IPS DF 6.9 (cell line): Measurements from ENCODE around the gene SLC30A2.

Source experiments
- DNase-seq: peaks from one replicate; pipeline ENCODE4 v3.0.0-alpha.2; 2013; ENCODE audit warnings: low read depth, low spot score
- H3K27ac ChIP-seq: one replicate; pipeline ENCODE4 v1.5.1; 2013; ENCODE audit warnings: low read length, control low read depth
- H3K27me3 ChIP-seq: 2 replicates; pipeline ENCODE4 v1.6.1; 2013; ENCODE audit warnings: mild to moderate bottlenecking, low read length; ENCODE audit not compliant: control insufficient read depth, insufficient read depth
- H3K36me3 ChIP-seq: 2 replicates; pipeline ENCODE4 v1.6.1; 2013; ENCODE audit warnings: low read length; ENCODE audit not compliant: control insufficient read depth, insufficient read depth
- H3K4me1 ChIP-seq: 2 replicates; pipeline ENCODE4 v1.6.1; 2013; ENCODE audit warnings: low read length; ENCODE audit not compliant: control insufficient read depth, insufficient read depth
- H3K4me3 ChIP-seq: 2 replicates; pipeline ENCODE4 v1.5.1; 2013; ENCODE audit warnings: mild to moderate bottlenecking, low read length
- H3K9me3 ChIP-seq: 2 replicates; pipeline ENCODE4 v1.6.1; 2013; ENCODE audit warnings: low read length, inconsistent platforms; ENCODE audit not compliant: control insufficient read depth, insufficient read depth
- whole genome bisulfite sequencing: extraction: QIAGEN DNeasy Blood & Tissue Kit; methylation state at CpG from one replicate; pipeline ENCODE4 v1.1.7; 2013; ENCODE audit warnings: mixed read lengths, missing lambda C conversion rate; ENCODE audit not compliant: insufficient read length, insufficient coverage; 5-methylcytosine and 5-hydroxymethylcytosine counted together

The SLC30A2 gene

DNA sequence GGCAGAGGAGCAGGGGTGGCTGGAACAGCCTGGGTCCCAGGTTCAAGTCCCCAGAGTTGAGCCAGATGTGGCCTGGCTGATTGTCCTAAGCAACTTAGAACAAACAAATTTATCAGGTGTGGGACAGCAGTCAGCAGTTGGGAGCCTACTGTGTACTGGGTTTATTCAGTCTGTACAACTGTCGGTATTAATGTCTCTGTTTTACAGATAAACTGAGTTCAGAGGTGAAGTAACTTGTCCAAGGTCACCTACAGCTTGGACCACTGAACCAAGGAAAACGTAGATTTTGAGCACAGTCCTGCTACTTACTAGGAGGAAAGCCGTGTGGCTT lies 36.1 kb upstream of the SLC30A2 start:
- no peak overlapping the region for H3K4me3 ChIP-seq
- no peak overlapping the region for H3K27ac ChIP-seq
- H3K9me3 ChIP-seq, result no peaks in the 10 kb centered on the region
- DNase-seq, result no peak
- no peaks in the 10 kb centered on the region for H3K4me1 ChIP-seq
- H3K27me3 ChIP-seq, result no peaks in the 10 kb centered on the region
- H3K36me3 ChIP-seq, result no peaks in the 10 kb centered on the region
- WGBS, result no CpG with 5 or more reads among the region's 3 CpGs

DNA sequence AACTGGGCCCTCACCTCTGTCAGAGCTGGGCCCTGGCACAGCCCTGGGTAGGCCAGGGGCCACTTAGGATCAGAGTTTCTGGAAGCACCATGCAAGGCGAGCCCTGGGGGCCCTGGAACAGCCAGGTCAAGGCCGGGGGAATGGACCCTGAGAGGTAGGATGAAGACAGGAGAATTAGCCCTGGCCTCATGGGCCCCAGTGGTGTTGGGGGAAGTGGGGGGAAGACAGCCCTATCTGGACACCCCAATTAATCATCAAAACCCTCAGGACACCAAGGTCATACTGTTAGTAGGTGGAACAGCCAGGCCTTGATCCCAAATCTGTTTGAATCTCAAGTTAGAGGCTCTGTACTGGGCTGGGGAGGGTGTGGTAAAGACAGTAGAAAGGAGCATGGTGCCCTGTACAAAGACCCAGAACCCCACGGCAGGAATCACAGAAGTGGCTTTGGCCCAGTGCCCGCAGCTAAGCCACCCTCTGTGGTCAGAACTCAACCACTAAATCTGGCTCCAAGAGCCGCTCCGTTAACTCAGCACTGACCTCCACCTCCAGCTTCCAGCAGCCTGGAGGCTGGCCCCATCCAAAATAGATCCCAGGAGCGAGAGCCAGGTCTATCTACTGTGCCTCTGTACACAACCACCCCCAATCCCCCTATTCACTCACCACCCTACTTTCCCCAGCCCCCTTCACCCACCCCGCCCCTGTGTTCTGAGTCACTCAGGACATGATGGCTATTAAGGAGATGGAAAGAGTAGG lies 35.5 kb upstream of the SLC30A2 start:
- WGBS, result no CpG with 5 or more reads among the region's 8 CpGs

DNA sequence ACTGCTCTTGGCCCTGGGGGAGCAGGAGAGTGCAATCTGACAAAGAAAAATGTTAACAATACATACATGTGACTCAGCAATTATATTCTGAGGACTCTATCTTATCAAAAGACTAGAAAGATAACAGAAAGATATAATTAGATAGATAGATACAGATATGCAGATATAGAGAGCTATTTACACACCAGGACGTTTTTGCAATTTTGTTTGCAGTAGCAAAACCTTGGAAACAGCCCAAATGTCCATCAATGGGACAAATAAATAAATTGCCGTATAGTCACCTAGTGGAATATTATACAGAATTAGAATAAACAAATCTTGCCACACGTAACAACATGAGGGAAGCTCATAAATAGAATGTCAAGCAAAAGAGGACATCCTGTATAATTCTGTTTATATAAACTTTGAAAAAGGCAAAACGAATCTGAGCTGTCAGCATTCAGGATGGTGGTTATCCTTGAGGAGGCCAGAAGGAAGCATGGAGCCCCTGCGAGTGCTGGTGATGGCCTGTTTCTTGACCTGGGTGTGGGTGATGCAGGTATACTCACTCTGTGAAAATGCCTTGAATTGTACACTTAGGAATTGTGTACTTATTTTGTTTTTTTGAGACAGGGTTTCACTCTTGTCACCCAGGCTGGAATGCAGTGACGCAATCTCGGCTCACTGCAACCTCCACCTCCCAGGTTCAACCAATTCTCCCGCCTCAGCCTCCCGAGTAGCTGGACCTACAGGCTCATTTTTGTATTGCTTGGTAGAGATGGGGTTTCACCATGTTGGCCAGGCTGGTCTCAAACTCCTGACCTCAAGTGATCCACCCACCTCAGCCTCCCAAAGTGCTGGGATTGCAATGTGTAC lies 34.3 kb upstream of the SLC30A2 start:
- no peak overlapping the region for H3K27ac ChIP-seq
- DNase-seq, result no peak
- H3K36me3 ChIP-seq, result no peaks in the 10 kb centered on the region
- no peaks in the 10 kb centered on the region for H3K27me3 ChIP-seq
- H3K4me3 ChIP-seq, result no peak overlapping the region
- H3K4me1 ChIP-seq, result no peaks in the 10 kb centered on the region
- no CpG with 5 or more reads among the region's 9 CpGs for WGBS
- no peaks in the 10 kb centered on the region for H3K9me3 ChIP-seq

More for the DNA sequence above, 35.5 kb upstream of the SLC30A2 start:
- H3K36me3 ChIP-seq, result no peaks in the 10 kb centered on the region
- no peaks in the 10 kb centered on the region for H3K4me1 ChIP-seq
- no peak for DNase-seq
- H3K4me3 ChIP-seq, result no peak overlapping the region
- H3K27me3 ChIP-seq, result no peaks in the 10 kb centered on the region
- H3K9me3 ChIP-seq, result no peaks in the 10 kb centered on the region
- no peak overlapping the region for H3K27ac ChIP-seq

DNA sequence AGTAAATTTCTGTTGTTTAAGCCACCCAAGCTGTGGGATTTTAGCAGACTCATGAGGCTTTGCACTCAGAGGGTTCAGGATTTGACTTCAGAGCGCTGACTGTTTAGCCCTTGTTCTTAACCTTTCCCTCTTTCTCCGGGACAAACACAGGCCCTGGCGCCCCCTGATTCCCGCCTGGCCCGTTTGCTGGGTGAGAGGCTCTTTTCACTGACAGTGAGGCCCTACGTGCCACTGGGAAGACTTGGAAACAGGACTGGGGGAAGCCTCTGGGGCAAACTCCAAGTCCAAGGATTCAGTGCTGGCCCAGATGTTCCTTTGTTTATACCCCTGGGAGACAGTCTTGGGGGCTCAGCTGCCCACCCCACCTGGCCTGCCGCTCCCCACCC lies 33.3 kb upstream of the SLC30A2 start:
- Histone ChIP-seq H3K4me3 (no peak overlapping the region), H3K9me3 (no peaks in the 10 kb centered on the region), H3K27ac (no peak overlapping the region), H3K27me3 (no peaks in the 10 kb centered on the region), H3K4me1 (no peaks in the 10 kb centered on the region), H3K36me3 (no peaks in the 10 kb centered on the region)
- no CpG with 5 or more reads among the region's 7 CpGs for WGBS
- DNase-seq, result no peak

DNA sequence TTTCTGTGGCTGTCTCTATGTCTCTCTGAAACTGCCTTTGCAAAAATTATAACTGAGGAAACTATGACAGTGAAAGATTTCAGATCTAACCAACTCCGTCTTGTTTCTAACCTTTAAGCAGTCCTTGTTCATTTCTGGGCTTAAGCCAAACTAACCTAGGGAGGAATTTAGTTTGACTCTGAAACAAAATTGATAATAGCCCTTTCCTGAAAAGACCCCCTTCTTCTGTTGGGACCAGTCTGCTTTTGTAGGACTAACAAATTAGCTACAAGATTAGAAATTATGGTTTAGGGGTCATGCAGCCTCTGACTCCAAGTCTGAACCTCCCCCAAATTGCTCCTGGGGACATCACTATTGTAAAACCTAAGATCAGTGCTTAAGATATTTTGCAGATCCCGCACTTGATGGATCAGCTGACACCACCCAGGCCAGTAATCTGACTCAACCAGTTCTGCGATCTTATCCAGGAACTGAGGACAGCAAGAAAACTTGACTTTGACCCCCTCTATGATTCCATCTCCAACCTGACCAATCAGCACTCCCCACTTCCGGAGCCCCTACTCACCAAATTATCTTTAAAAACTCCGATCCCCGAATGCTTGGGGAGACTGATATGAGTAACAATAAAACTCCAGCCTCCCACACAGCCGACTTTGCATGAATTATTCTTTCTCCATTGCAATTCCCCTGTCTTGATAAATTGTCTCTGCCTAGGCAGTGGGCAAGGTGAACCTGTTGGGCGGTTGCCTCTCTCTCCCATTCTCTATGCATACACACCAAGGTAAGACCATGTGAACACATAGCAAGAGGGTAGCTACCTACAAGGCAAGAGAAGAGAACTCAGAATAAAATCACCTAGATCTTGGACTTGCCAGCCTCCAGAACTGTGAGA lies 32.6 kb upstream of the SLC30A2 start:
- WGBS, result no CpG with 5 or more reads among the region's 8 CpGs
- H3K27ac ChIP-seq, result no peak overlapping the region
- no peak overlapping the region for H3K4me3 ChIP-seq
- H3K9me3 ChIP-seq, result no peaks in the 10 kb centered on the region
- H3K36me3 ChIP-seq, result no peaks in the 10 kb centered on the region
- no peaks in the 10 kb centered on the region for H3K27me3 ChIP-seq
- no peak for DNase-seq
- H3K4me1 ChIP-seq, result no peaks in the 10 kb centered on the region

DNA sequence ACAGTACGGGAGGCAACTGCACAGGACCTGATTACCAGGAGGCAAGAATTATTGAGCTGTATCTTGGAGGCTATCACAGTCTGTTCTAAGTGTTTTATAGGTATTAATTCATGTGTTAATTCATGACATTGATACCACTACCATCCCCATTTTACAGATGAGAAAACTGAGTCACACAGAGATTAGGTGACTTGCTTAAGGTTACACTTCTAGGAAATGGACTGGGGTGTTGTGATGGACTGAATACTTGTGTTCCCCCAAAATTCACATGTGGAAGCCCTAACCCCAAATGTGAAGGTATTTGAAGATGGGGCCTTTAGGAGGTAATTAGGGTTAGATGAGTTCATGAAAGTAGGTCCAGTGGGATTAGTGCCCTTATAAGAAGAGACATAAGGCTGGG lies 31.6 kb upstream of the SLC30A2 start:
- no peak for DNase-seq
- WGBS, result no CpG with 5 or more reads among the region's 1 CpG
- Histone ChIP-seq H3K36me3 (no peaks in the 10 kb centered on the region), H3K27ac (no peak overlapping the region), H3K27me3 (no peaks in the 10 kb centered on the region), H3K4me3 (no peak overlapping the region), H3K4me1 (no peaks in the 10 kb centered on the region), H3K9me3 (no peaks in the 10 kb centered on the region)

DNA sequence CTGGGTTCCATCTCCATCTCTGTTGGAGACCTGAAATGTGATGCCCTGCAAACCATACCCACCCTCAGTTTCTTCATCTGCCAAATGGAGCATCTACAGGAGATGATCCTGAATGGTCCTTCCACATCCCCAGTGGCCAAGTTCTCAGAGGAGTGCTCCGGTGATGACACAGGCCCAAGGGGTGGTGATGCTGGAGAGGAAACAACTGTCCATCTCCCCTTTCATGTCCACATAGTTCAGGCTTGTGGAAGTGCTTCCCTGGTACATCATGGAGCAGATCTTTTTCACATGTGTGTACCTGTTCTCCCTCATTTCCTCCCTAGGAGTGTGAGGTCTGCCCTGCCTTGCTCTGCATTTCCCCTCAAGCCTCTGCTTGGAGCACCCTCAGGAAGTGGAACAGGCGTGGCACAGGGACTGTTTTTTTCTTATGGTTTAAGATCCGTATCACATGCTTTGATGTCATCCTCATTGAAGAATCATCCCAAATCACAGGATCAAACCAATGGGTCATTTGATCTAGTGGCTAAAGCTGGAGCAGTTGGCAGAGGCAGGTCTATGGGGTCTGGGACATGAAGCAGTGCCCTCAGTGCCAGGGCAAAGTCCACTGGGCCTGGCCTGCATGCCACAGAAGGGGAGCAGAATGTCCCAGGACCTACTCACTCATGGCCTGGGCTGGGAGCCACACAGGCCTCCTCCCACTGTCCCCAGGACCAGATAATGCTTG lies 29.7 kb upstream of the SLC30A2 start:
- no peak for DNase-seq
- Histone ChIP-seq H3K27ac (no peak overlapping the region), H3K4me1 (no peaks in the 10 kb centered on the region), H3K27me3 (no peaks in the 10 kb centered on the region), H3K9me3 (no peaks in the 10 kb centered on the region), H3K36me3 (no peaks in the 10 kb centered on the region), H3K4me3 (no peak overlapping the region)
- WGBS, result no CpG with 5 or more reads among the region's 3 CpGs

DNA sequence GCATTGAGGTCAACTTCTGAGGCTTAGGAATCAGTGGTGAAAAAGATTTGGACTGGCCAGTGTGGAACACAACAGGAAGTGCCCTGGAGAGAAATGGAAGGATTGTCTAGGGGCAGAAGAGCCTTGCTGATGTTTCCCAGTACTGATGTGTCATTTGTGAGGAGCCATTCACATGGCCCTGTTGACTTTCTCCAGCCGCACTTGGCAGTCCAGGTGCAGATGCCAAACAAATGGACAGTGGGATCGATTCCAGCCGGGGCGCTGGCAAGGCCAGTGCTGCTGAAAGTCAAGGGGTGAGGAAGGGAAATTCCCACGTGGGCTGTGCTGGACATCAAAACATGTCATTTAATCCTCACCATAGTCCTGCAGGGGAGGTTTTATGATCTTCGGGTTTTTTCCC lies 26.4 kb upstream of the SLC30A2 start:
- Histone ChIP-seq H3K27ac (no peak overlapping the region), H3K4me1 (no peaks in the 10 kb centered on the region), H3K9me3 (no peaks in the 10 kb centered on the region), H3K27me3 (no peaks in the 10 kb centered on the region), H3K36me3 (no peaks in the 10 kb centered on the region), H3K4me3 (no peak overlapping the region)
- DNase-seq, result no peak
- WGBS, result no CpG with 5 or more reads among the region's 6 CpGs

DNA sequence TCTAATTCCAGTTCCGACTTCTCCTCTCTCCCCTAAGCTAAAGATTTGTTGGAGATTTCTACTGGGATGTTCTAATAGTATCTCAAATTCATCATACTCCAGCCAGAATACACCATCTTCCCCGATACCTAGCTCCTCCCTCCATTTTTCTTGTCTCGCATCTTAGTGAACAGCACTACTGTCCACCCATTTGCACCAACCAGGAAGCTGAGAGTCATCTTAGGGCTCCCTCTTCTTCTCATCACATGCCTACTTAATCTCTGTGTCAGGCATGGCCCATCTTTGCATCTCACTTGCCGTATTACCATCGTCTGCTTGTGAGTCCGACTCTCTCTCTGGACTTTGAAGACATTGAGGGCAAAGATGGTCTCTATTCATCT lies 25.0 kb upstream of the SLC30A2 start:
- WGBS, result no CpG with 5 or more reads among the region's 6 CpGs
- H3K27ac ChIP-seq, result no peak overlapping the region

More for the DNA sequence above, 25.0 kb upstream of the SLC30A2 start:
- Histone ChIP-seq H3K4me1 (no peaks in the 10 kb centered on the region), H3K9me3 (no peaks in the 10 kb centered on the region), H3K4me3 (no peak overlapping the region), H3K27me3 (no peaks in the 10 kb centered on the region), H3K36me3 (no peaks in the 10 kb centered on the region)
- DNase-seq, result no peak
